ENCODE measurements around the gene SLC16A11.
A peak's percentile ranks its signal among the peaks of the same experiment; 100 is the strongest.
"Not testable (repeated sequence)": the region's sequence is repeated elsewhere in the genome, so short reads cannot be mapped to it uniquely, and the experiment has no call there.

SLC16A11 gene

GRCh38 chr17:7043497-7044198, at the start of gene SLC16A11:
TSS of gene SLC16A11 (minus strand) at chr17:7044092. CDS start at chr17:7043513, 579 bp downstream.
- peak; percentile 78 for DNase-seq

GRCh38 chr17:7091311-7092005, 47.6 kb upstream of the SLC16A11 start:
- DNase-seq = peak; percentile 42

GRCh38 chr17:7089570-7089969, 45.7 kb upstream of the SLC16A11 start:
- not testable (repeated sequence) for DNase-seq

- DNase-seq = not testable (repeated sequence)
These were observed 44.5 kb upstream of the SLC16A11 start for GRCh38 chr17:7088442-7088841.

- no peak for DNase-seq
These were observed 40.2 kb upstream of the SLC16A11 start for GRCh38 chr17:7084088-7084487.

- DNase-seq = no peak
These were observed 39.7 kb upstream of the SLC16A11 start for GRCh38 chr17:7083592-7083991.

- peak; percentile 59 for DNase-seq
These were observed 37.6 kb upstream of the SLC16A11 start for GRCh38 chr17:7081341-7082062.

- no peak for DNase-seq
These were observed 36.7 kb upstream of the SLC16A11 start for GRCh38 chr17:7080456-7081041.

GRCh38 chr17:7079581-7080455, 35.9 kb upstream of the SLC16A11 start, which contains the start of gene CLEC10A:
TSS of gene CLEC10A (minus strand) at chr17:7080251. CDS start at chr17:7078812, 1,439 bp downstream.
- no peak for DNase-seq

- no peak for DNase-seq
These were observed 34.8 kb upstream of the SLC16A11 start for GRCh38 chr17:7078711-7079110.

- no peak for DNase-seq
These were observed 34.1 kb upstream of the SLC16A11 start for GRCh38 chr17:7077911-7078546.

GRCh38 chr17:7074931-7075330, 31.0 kb upstream of the SLC16A11 start:
- DNase-seq = no peak

- DNase-seq = no peak
These were observed 28.5 kb upstream of the SLC16A11 start for GRCh38 chr17:7072406-7072805.

- DNase-seq = no peak
These were observed 26.8 kb upstream of the SLC16A11 start for GRCh38 chr17:7070712-7071111.

- no peak for DNase-seq
These were observed 24.4 kb upstream of the SLC16A11 start for GRCh38 chr17:7068268-7068667.

GRCh38 chr17:7067198-7067597, 23.3 kb upstream of the SLC16A11 start:
- DNase-seq = no peak

- DNase-seq = no peak
These were observed 20.4 kb upstream of the SLC16A11 start for GRCh38 chr17:7064261-7064660.

GRCh38 chr17:7063518-7064094, 19.7 kb upstream of the SLC16A11 start:
- no peak for DNase-seq

GRCh38 chr17:7060165-7060891, 16.4 kb upstream of the SLC16A11 start:
- no peak for DNase-seq

GRCh38 chr17:7058831-7059447, 15.0 kb upstream of the SLC16A11 start:
- DNase-seq = no peak
